PFSK-1 (cell line): Measurements from ENCODE around the gene MLC1.

Experiments
- FOXP2 ChIP-seq: optimal IDR thresholded peaks from 2 replicates; pipeline ENCODE3; 2011; ENCODE audit warnings: borderline replicate concordance, control low read depth, inconsistent platforms; ENCODE audit not compliant: insufficient read depth; ENCODE audit errors: extremely low read length, extremely low read depth
- POLR2AphosphoS5 ChIP-seq: IDR thresholded peaks from 2 replicates; pipeline ENCODE4 v1.6.1; 2012; ENCODE audit warnings: low read depth, mild to moderate bottlenecking, control low read depth, low read length, moderate library complexity
- SIN3A ChIP-seq: IDR thresholded peaks from 2 replicates; pipeline ENCODE4 v1.6.1; 2012; ENCODE audit warnings: mild to moderate bottlenecking, low read length, moderate library complexity, borderline replicate concordance; ENCODE audit not compliant: insufficient read depth
- TAF1 ChIP-seq: IDR thresholded peaks from 2 replicates; pipeline ENCODE4 v1.6.1; 2012; ENCODE audit warnings: low read length, control low read depth, borderline replicate concordance; ENCODE audit not compliant: insufficient read depth
- TF ChIP-seq, protein P1 (sequence below), 2 experiments: IDR thresholded peaks; 2 replicates each; pipeline versions ENCODE4 v1.6.1 to v1.8.0; 2011 to 2012; ENCODE audit warnings: low read depth in 2 of 2, low read length in 2 of 2, control low read depth in 1 of 2, inconsistent platforms in 1 of 2, mild to moderate bottlenecking in 1 of 2, moderate library complexity in 1 of 2; ENCODE audit not compliant: insufficient read depth in 1 of 2

The MLC1 gene

DNA sequence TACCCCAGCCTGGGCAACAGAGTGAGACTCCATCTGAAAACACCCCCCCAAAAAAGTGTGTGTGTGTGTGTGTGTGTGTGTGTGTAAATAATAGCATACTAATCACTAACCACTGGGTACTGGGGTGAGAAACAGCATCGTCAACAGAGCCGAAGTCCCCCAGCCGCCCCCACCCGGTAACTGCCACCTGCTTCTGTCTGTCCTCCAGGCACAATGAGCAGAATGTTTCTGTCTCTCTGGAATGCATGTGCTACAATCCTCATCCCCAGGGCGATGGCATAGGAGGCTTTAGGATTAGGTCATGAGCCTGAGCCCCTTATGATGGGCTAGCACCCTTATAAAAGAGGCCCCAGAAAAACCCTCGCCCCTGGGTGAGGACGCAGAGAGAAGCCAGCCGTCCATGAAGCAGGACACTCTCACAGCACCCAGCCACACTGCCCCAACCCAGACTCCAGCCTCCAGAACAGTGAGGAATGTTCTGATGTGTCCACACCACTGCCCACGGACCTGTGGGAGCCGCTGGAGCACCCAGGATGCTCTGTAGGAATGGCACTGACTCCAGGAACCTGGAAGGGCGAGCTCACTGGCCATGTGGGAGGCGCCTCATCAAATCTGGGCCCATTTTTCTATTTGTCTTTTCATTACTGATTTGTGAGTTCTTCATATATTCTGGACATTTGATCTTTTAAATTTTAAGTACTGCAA, 37.0 kb downstream of the MLC1 start:
- TF ChIP-seq SIN3A (no peak), POLR2AphosphoS5 (no peak), TAF1 (no peak), FOXP2 (no peak)
- TF ChIP-seq, protein P1, sequence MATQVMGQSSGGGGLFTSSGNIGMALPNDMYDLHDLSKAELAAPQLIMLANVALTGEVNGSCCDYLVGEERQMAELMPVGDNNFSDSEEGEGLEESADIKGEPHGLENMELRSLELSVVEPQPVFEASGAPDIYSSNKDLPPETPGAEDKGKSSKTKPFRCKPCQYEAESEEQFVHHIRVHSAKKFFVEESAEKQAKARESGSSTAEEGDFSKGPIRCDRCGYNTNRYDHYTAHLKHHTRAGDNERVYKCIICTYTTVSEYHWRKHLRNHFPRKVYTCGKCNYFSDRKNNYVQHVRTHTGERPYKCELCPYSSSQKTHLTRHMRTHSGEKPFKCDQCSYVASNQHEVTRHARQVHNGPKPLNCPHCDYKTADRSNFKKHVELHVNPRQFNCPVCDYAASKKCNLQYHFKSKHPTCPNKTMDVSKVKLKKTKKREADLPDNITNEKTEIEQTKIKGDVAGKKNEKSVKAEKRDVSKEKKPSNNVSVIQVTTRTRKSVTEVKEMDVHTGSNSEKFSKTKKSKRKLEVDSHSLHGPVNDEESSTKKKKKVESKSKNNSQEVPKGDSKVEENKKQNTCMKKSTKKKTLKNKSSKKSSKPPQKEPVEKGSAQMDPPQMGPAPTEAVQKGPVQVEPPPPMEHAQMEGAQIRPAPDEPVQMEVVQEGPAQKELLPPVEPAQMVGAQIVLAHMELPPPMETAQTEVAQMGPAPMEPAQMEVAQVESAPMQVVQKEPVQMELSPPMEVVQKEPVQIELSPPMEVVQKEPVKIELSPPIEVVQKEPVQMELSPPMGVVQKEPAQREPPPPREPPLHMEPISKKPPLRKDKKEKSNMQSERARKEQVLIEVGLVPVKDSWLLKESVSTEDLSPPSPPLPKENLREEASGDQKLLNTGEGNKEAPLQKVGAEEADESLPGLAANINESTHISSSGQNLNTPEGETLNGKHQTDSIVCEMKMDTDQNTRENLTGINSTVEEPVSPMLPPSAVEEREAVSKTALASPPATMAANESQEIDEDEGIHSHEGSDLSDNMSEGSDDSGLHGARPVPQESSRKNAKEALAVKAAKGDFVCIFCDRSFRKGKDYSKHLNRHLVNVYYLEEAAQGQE (IDR thresholded peaks at IDR 0.05; ENCODE audit: insufficient read depth in 1 of 2, low read depth in 2 of 2, low read length in 2 of 2) = no peak

DNA sequence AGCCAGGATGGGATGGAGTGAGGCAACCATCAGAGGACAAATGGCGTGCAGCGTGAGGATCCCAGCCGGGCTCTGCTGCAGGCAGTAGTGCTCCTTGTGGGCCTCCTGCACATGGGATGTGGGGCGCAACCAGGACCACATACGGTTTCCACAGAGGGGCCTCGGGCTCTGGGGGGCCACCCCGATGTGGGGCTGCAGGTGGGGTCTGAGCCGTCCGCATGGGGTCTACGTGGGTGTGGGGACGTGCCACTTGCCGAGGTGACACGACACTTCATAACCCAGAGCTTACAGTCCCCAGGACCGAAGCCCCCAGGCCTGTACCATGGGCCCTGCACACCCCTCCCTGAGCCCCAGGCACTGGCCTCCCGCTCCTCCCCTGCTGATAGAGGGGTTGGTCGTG, 37.9 kb downstream of the MLC1 start:
- TF ChIP-seq, protein P1 (IDR thresholded peaks at IDR 0.05; ENCODE audit: insufficient read depth in 1 of 2, low read depth in 2 of 2, low read length in 2 of 2) = no peak
- no peak for TF ChIP-seq TAF1
- TF ChIP-seq FOXP2 = no peak
- no peak for TF ChIP-seq POLR2AphosphoS5
- TF ChIP-seq SIN3A = no peak

DNA sequence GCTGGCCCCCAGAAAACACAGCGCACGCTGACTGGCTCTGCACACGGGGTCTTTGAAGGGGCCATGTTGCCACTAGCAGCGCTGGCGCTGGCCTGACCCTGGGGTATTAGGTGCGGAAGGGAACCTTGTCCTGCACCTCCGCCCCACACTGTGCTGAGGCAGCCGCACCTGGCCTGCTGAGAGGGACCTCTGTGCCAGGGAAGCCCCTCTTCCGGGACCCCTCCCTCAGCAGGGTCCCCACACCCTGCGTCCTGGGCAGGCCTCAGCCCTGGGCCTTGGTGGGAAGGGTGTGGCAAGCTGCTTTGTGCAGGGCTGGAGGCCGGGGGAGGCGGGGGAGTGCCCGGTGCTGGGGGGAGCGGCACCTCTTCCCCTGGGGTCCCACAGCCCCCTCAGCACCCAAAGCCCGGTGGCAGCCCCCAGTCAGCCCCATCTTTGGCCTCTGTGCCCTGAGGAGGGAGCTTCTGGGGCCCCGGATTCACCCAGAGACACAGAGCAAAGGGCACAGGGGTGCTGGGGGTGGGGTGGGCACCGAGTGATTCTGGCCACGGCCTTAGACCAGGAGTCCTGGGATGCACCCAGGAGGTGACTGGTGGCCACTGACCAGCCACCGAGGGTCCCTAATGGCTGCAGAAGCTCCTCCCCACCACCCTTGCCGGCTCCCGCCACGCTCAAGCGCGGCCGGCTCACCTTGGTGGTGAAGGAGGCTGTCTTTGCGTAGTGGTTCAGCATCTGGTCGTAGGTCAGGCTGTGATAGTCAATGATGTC, 38.6 kb downstream of the MLC1 start:
- no peak for TF ChIP-seq SIN3A
- no peak for TF ChIP-seq POLR2AphosphoS5
- TF ChIP-seq, protein P1 (IDR thresholded peaks at IDR 0.05; ENCODE audit: insufficient read depth in 1 of 2, low read depth in 2 of 2, low read length in 2 of 2) = no peak
- no peak for TF ChIP-seq FOXP2
- TF ChIP-seq TAF1 = no peak

DNA sequence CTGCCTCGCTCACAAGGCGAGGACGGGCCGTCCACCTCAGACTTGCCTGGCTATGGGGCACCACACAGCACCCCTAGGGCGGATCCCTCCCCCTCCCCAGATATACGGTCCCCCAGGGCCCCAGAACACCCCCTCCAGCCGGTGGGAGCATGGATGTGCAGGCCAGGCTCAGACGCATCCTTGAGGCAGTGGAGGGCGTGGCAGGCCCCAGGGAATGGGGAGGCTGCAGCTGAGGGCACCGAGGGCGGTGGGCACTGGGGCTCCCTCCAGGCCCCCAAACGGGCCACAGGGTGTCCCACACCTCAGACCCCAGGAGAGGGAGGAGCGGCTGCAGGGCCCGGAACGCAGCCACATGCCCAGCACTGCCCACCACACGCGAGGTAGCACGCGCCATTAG, 39.2 kb downstream of the MLC1 start:
- TF ChIP-seq, protein P1 (IDR thresholded peaks at IDR 0.05; ENCODE audit: insufficient read depth in 1 of 2, low read depth in 2 of 2, low read length in 2 of 2) = no peak
- no peak for TF ChIP-seq SIN3A
- TF ChIP-seq TAF1 = no peak
- no peak for TF ChIP-seq FOXP2
